Sigmoid colon (tissue), 7 donors: ENCODE results near the gene ATXN1. TPM values are rescaled to one million over a fixed set of nuclear protein-coding genes. Genes with fewer than 3 reads are reported as not detected.

Experiments
- DNase-seq: peaks from one replicate; pipeline ENCODE4 v3.0.0-alpha.2; 2019
- H3K27ac ChIP-seq, 4 donors: fragments of 200-600 bp; sonication (generic); one replicate each; pipeline ENCODE4 v1.5.1; 2016 to 2019; ENCODE audit warnings: mild to moderate bottlenecking in 1 of 4
- H3K27me3 ChIP-seq, 3 donors: fragments of 200-600 bp; sonication (generic); one replicate each; pipeline ENCODE4 v1.5.1; 2019; ENCODE audit warnings: mild to moderate bottlenecking in 1 of 3
- H3K36me3 ChIP-seq, 4 donors: fragments of 200-600 bp; sonication (generic); one replicate each; pipeline ENCODE4 v1.5.1; 2016 to 2019
- H3K4me1 ChIP-seq, 4 donors: fragments of 200-600 bp; sonication (generic); one replicate each; pipeline ENCODE4 v1.5.1; 2017 to 2019
- H3K4me3 ChIP-seq, 4 donors: fragments of 200-600 bp; sonication (generic); one replicate each; pipeline ENCODE4 v1.5.1; 2017 to 2019; ENCODE audit warnings: mild to moderate bottlenecking in 2 of 4, moderate library complexity in 1 of 4
- H3K9me3 ChIP-seq, 4 donors: fragments of 200-600 bp in 3 of 4; sonication (generic) in 3 of 4; one replicate each; pipeline versions ENCODE4 v1.5.1 to v1.6.1; 2013 to 2019
- EP300 ChIP-seq, 4 donors: sonication (generic); formaldehyde crosslinking; IDR thresholded peaks; one replicate each; pipeline ENCODE4 v1.6.1; 2017; ENCODE audit warnings: antibody characterized with exemption in 4 of 4
- POLR2A ChIP-seq, 2 donors: fragments of 450-650 bp; IDR thresholded peaks; one replicate each; pipeline ENCODE4 v1.6.1; 2016; ENCODE audit warnings: antibody characterized with exemption in 2 of 2, mild to moderate bottlenecking in 2 of 2, moderate library complexity in 2 of 2
- POLR2AphosphoS5 ChIP-seq, 4 donors: sonication (generic); formaldehyde crosslinking; IDR thresholded peaks; one replicate each; pipeline ENCODE4 v1.6.1; 2017; ENCODE audit warnings: antibody characterized with exemption in 4 of 4
- WGBS, 2 donors: extraction: QIAGEN DNeasy Blood & Tissue Kit; methylation state at CpG; one replicate each; pipeline ENCODE4 v1.1.7; 2013; 5-methylcytosine and 5-hydroxymethylcytosine counted together
- intact Hi-C: fragments of 100-400 bp; cut with DNase I; formaldehyde crosslinking; loops from one replicate; pipeline ENCODE4 v1.15.1; 2023
- polyA plus RNA-seq, 3 donors: library from polyadenylated mRNA; stranded (reverse); fragments of 200-250 nt; gene quantifications; one replicate each; pipeline ENCODE4 v1.2.3, GENCODE V29; 2013
- total RNA-seq, 4 donors: library from RNA; depleted of rRNA; stranded (reverse); fragments of >200 nt; gene quantifications; one replicate each; pipeline ENCODE4 v1.1.0, GENCODE V29; 2016
- TF ChIP-seq, protein P1 (sequence below), 4 experiments: fragments of 450-650 bp in 3 of 4; fragments of 200-600 bp in 1 of 4; IDR thresholded peaks; one replicate each; pipeline ENCODE4 v1.5.1; 2016 to 2019; ENCODE audit warnings: antibody characterized with exemption in 4 of 4, mild to moderate bottlenecking in 3 of 4, moderate library complexity in 2 of 4
- donor health status: healthy with polysubstance abuse.
- donor health status: Bipolar disorder and iron deficiency.
- donor health status: healthy.

Gene ATXN1
- total and polyA plus RNA-seq, 7 donors = 4.8 to 95.3 (median 37.7) TPM

DNA sequence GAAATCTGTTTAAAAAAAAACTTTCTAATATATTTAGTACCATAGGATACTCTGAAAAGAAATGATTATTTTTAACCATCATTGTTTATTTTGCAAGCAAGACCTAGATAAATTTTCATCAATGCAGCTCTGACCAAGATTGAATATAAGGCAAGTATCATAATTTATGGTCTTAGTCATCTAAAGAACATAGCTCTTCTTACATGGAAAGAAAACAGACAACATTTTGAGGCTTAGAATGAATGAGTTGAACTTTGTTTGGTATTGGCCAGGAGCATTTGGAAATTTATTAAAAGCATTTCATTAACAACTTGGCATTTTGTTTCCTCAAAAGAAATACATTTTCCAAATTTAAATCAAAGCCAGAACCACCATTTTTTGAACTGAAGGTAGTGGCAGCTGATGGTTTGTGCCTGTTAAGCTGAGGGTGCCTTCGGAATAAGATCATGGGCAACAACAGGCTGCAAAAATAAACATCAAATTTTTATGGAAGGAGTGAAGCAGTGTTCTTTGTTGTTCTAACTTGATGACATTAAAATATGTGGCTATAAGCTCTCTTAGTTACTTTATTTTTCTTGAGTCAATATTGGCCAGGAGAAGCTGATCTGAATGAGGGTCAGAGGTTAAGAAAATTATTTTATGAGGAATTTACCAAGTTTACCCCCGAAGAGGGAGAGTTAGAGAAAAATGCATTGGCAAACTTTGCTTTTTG, 6.7 kb upstream of the ATXN1 start:
- no peak for DNase-seq
- WGBS, 2 donors = 16 to 62% methylated on average over 2 of the region's 2 CpGs
- H3K9me3 ChIP-seq = no peaks in the 10 kb centered on the region
- H3K36me3 ChIP-seq = no peaks in the 10 kb centered on the region
- no peak overlapping the region for H3K4me3 ChIP-seq
- intact Hi-C loops = loop anchor here (2.0 to 10.0 kb wide), 2 partner anchors 363 to 435 kb away; no protein-coding TSS in a partner anchor
- peak overlapping the region; percentile 64 to 99 (median 86) for H3K27ac ChIP-seq
- H3K27me3 ChIP-seq = no peaks in the 10 kb centered on the region
- TF ChIP-seq POLR2AphosphoS5 (IDR thresholded peaks at IDR 0.05) = no peak
- TF ChIP-seq, protein P1, sequence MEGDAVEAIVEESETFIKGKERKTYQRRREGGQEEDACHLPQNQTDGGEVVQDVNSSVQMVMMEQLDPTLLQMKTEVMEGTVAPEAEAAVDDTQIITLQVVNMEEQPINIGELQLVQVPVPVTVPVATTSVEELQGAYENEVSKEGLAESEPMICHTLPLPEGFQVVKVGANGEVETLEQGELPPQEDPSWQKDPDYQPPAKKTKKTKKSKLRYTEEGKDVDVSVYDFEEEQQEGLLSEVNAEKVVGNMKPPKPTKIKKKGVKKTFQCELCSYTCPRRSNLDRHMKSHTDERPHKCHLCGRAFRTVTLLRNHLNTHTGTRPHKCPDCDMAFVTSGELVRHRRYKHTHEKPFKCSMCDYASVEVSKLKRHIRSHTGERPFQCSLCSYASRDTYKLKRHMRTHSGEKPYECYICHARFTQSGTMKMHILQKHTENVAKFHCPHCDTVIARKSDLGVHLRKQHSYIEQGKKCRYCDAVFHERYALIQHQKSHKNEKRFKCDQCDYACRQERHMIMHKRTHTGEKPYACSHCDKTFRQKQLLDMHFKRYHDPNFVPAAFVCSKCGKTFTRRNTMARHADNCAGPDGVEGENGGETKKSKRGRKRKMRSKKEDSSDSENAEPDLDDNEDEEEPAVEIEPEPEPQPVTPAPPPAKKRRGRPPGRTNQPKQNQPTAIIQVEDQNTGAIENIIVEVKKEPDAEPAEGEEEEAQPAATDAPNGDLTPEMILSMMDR (IDR thresholded peaks at IDR 0.05) = no peak
- no peak for TF ChIP-seq EP300 (IDR thresholded peaks at IDR 0.05)
- no peak for TF ChIP-seq POLR2A (IDR thresholded peaks at IDR 0.05)
- peaks cover 0 to 77% (median 70%) of the 10 kb centered on the region in 4 donors for H3K4me1 ChIP-seq

DNA sequence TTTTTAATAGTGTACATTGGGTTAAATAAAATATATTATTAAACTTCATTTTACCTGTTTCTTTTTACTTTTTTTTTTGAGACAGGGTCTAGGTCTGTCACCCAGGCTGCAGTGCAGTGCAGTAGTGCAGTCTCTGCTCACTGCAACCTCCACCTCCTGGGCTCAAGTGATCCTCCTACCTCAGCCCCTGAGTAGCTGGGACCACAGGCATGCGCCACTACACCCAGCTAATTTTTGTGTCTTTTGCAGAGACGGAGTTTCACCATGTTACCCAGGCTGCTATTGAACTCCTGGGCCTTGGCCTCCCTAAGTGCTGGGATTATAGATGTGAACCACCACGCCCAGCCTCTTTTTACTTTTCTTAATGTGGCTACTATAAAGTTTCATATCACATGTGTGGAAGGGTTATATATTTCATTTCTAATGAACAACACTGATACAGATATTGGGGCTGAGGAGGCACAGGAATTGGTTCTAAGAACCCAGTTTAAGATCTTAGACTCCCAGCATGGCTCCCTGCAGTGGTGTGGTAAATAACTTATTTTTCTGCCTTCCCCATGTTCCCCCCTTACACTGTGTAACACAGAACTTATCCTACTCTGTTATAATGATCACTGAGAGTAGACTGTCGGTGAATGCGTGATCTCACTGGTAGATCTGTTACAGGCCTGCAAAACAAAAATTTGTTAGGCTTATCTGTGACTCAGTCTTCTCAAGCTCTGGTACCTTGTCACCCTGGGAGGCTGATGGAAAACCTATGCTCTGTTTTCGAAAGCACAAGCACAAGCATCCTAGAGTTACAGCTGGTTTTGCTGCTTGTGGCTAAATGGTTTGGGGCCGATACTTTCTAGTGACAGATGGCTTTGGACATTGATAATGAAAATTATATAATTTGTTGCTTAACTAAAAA, 5.8 kb upstream of the ATXN1 start:
- intact Hi-C loops = loop anchor here (10.0 kb wide), 1 partner anchor 362 kb away; no protein-coding TSS in a partner anchor
- TF ChIP-seq, protein P1 (IDR thresholded peaks at IDR 0.05) = no peak
- TF ChIP-seq POLR2AphosphoS5 (IDR thresholded peaks at IDR 0.05) (no peak), EP300 (IDR thresholded peaks at IDR 0.05) (no peak), POLR2A (IDR thresholded peaks at IDR 0.05) (no peak)
- Histone ChIP-seq H3K36me3 (no peaks in the 10 kb centered on the region), H3K27me3 (no peaks in the 10 kb centered on the region), H3K4me1 (peaks cover 0 to 85% (median 70%) of the 10 kb centered on the region in 4 donors), H3K27ac (peak overlapping the region; percentile 10 to 99 (median 86)), H3K4me3 (no peak overlapping the region), H3K9me3 (no peaks in the 10 kb centered on the region)
- WGBS, 2 donors = 93 to 95% methylated on average over 7 of the region's 7 CpGs
- no peak for DNase-seq

DNA sequence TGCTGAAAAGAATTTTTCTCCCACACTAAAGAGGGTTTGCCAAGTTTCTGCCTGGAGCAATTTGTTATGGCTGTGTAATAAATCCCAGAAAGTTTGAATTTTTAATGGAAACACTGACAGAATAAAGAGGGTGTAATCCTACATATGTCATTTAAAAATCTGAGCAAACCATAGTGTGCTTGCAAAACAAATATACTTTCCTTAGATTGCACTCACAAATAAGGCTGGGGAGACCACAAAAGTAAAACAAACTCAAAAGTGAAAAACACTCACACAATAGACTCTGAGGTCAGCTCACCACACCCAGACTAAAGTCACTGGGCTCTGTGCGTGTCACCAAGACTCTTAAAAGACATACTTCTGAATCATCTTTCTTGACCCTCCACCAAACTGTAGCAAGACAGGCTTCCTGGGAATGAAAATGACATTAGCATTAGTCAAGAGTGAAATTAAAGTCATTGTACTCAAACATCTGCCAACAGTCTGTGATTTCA, 4.8 kb upstream of the ATXN1 start:
- no peak for DNase-seq
- WGBS, 2 donors = 26 to 48% methylated on average over 1 of the region's 1 CpG
- peak overlapping the region in 3 of 4 donors; percentile 97 to 99 (median 98) for H3K27ac ChIP-seq
- H3K9me3 ChIP-seq = no peaks in the 10 kb centered on the region
- no peak overlapping the region for H3K4me3 ChIP-seq
- intact Hi-C loops = loop anchor here (10.0 kb wide), 1 partner anchor 361 kb away; no protein-coding TSS in a partner anchor
- H3K27me3 ChIP-seq = no peaks in the 10 kb centered on the region
- peaks cover 0 to 84% (median 69%) of the 10 kb centered on the region in 4 donors for H3K4me1 ChIP-seq
- TF ChIP-seq POLR2AphosphoS5 (IDR thresholded peaks at IDR 0.05) = peak in 1 of 4 donors; percentile 15
- TF ChIP-seq, protein P1 (IDR thresholded peaks at IDR 0.05) = no peak
- H3K36me3 ChIP-seq = no peaks in the 10 kb centered on the region

DNA sequence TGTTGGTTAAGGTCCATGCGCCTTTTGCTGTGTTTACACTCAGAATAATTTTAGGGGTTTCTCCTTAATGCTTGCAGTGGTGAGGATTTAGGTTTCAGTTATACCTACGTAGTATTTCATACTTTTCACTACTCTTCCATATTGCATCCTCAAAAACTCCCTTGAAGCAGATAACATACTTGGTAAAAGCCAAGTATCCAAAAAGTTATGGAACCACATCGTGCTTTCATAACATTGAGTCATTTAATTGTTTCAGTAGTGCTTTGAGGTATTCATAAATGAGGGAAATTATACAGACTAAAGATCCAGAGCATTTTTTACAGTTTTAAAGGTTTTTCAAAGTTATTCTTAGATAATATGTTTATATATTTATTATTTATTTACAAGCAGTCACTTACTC, 4.0 kb upstream of the ATXN1 start:
- no peak for DNase-seq
- Histone ChIP-seq H3K27ac (peak overlapping the region in 3 of 4 donors; percentile 97 to 99 (median 98)), H3K36me3 (no peaks in the 10 kb centered on the region), H3K9me3 (no peaks in the 10 kb centered on the region), H3K27me3 (no peaks in the 10 kb centered on the region), H3K4me3 (no peak overlapping the region), H3K4me1 (peaks cover 0 to 75% (median 61%) of the 10 kb centered on the region in 4 donors)
- WGBS, 2 donors = 91 to 93% methylated on average over 3 of the region's 3 CpGs
- intact Hi-C loops = loop anchor here (2.0 to 10.0 kb wide), 2 partner anchors 200 to 360 kb away; no protein-coding TSS in a partner anchor
- TF ChIP-seq EP300 (IDR thresholded peaks at IDR 0.05) (no peak), POLR2A (IDR thresholded peaks at IDR 0.05) (no peak), POLR2AphosphoS5 (IDR thresholded peaks at IDR 0.05) (no peak)
- TF ChIP-seq, protein P1 (IDR thresholded peaks at IDR 0.05) = no peak
